ENCODE results near the gene PGM5. TPM values are rescaled to one million over a fixed set of nuclear protein-coding genes. Genes with fewer than 3 reads are reported as not detected.

The PGM5 gene
- total RNA-seq, 1 donor from 2014 or later, result not detected

- Mint-ChIP-seq H3K9me3 (no peaks in the 10 kb centered on the region), H3K4me3 (no peak overlapping the region), H3K4me1 (ENCODE audit: low read depth) (no peaks in the 10 kb centered on the region), H3K36me3 (ENCODE audit: low read depth) (no peaks in the 10 kb centered on the region), H3K27ac (no peak overlapping the region), H3K27me3 (ENCODE audit: insufficient read depth) (peaks cover 25% of the 10 kb centered on the region)
- intact Hi-C loops (cut with micrococcal nuclease), result no loop called here
- DNase-seq (ENCODE audit: low spot score), result no peak
Measured at GRCh38 chr9:68496356-68496755, 139.9 kb downstream of the PGM5 start.

GRCh38 chr9:68497629-68498028 lies 141.2 kb downstream of the PGM5 start:
- H3K27me3 Mint-ChIP-seq (ENCODE audit: insufficient read depth), result peaks cover 16% of the 10 kb centered on the region
- DNase-seq (ENCODE audit: low spot score), result no peak
- H3K4me3 Mint-ChIP-seq, result no peak overlapping the region
- no peaks in the 10 kb centered on the region for H3K36me3 Mint-ChIP-seq (ENCODE audit: low read depth)
- no peaks in the 10 kb centered on the region for H3K9me3 Mint-ChIP-seq
- no peaks in the 10 kb centered on the region for H3K4me1 Mint-ChIP-seq (ENCODE audit: low read depth)
- intact Hi-C loops (cut with micrococcal nuclease), result no loop called here
- H3K27ac Mint-ChIP-seq, result no peak overlapping the region

GRCh38 chr9:68498816-68499215 lies 142.4 kb downstream of the PGM5 start:
- no peaks in the 10 kb centered on the region for H3K9me3 Mint-ChIP-seq
- intact Hi-C loops (cut with micrococcal nuclease), result no loop called here
- peaks cover 11% of the 10 kb centered on the region for H3K27me3 Mint-ChIP-seq (ENCODE audit: insufficient read depth)
- no peak overlapping the region for H3K4me3 Mint-ChIP-seq
- no peaks in the 10 kb centered on the region for H3K4me1 Mint-ChIP-seq (ENCODE audit: low read depth)
- no peak overlapping the region for H3K27ac Mint-ChIP-seq
- no peak for DNase-seq (ENCODE audit: low spot score)
- no peaks in the 10 kb centered on the region for H3K36me3 Mint-ChIP-seq (ENCODE audit: low read depth)

- no peak overlapping the region for H3K4me3 Mint-ChIP-seq
- peaks cover 12% of the 10 kb centered on the region for H3K27me3 Mint-ChIP-seq (ENCODE audit: insufficient read depth)
- no peak for DNase-seq (ENCODE audit: low spot score)
- H3K9me3 Mint-ChIP-seq, result no peaks in the 10 kb centered on the region
- H3K4me1 Mint-ChIP-seq (ENCODE audit: low read depth), result no peaks in the 10 kb centered on the region
- intact Hi-C loops (cut with micrococcal nuclease), result no loop called here
- H3K27ac Mint-ChIP-seq, result no peak overlapping the region
- H3K36me3 Mint-ChIP-seq (ENCODE audit: low read depth), result no peaks in the 10 kb centered on the region
Measured at GRCh38 chr9:68500457-68501381, 144.3 kb downstream of the PGM5 start.

GRCh38 chr9:68502279-68502678 lies 145.9 kb downstream of the PGM5 start:
- H3K36me3 Mint-ChIP-seq (ENCODE audit: low read depth), result no peaks in the 10 kb centered on the region
- no peak for DNase-seq (ENCODE audit: low spot score)
- H3K4me3 Mint-ChIP-seq, result no peak overlapping the region
- H3K4me1 Mint-ChIP-seq (ENCODE audit: low read depth), result no peaks in the 10 kb centered on the region
- no peak overlapping the region for H3K27ac Mint-ChIP-seq
- intact Hi-C loops (cut with micrococcal nuclease), result no loop called here
- peaks cover 8% of the 10 kb centered on the region for H3K27me3 Mint-ChIP-seq (ENCODE audit: insufficient read depth)
- no peaks in the 10 kb centered on the region for H3K9me3 Mint-ChIP-seq

- no peak for DNase-seq (ENCODE audit: low spot score)
- intact Hi-C loops (cut with micrococcal nuclease), result no loop called here
- H3K36me3 Mint-ChIP-seq (ENCODE audit: low read depth), result no peaks in the 10 kb centered on the region
- H3K4me1 Mint-ChIP-seq (ENCODE audit: low read depth), result no peaks in the 10 kb centered on the region
- no peaks in the 10 kb centered on the region for H3K9me3 Mint-ChIP-seq
- no peak overlapping the region for H3K27ac Mint-ChIP-seq
- H3K4me3 Mint-ChIP-seq, result no peak overlapping the region
- H3K27me3 Mint-ChIP-seq (ENCODE audit: insufficient read depth), result peaks cover 3% of the 10 kb centered on the region
Measured at GRCh38 chr9:68505681-68506409, 149.4 kb downstream of the PGM5 start.

- H3K4me3 Mint-ChIP-seq, result no peak overlapping the region
- DNase-seq (ENCODE audit: low spot score), result no peak
- intact Hi-C loops (cut with micrococcal nuclease), result no loop called here
- H3K27ac Mint-ChIP-seq, result no peak overlapping the region
- no peaks in the 10 kb centered on the region for H3K36me3 Mint-ChIP-seq (ENCODE audit: low read depth)
- H3K4me1 Mint-ChIP-seq (ENCODE audit: low read depth), result no peaks in the 10 kb centered on the region
- peaks cover 3% of the 10 kb centered on the region for H3K27me3 Mint-ChIP-seq (ENCODE audit: insufficient read depth)
- no peaks in the 10 kb centered on the region for H3K9me3 Mint-ChIP-seq
Measured at GRCh38 chr9:68506551-68506950, 150.1 kb downstream of the PGM5 start.

- intact Hi-C loops (cut with micrococcal nuclease), result no loop called here
- H3K27me3 Mint-ChIP-seq (ENCODE audit: insufficient read depth), result peaks cover 3% of the 10 kb centered on the region
- H3K9me3 Mint-ChIP-seq, result no peaks in the 10 kb centered on the region
- no peak overlapping the region for H3K4me3 Mint-ChIP-seq
- H3K36me3 Mint-ChIP-seq (ENCODE audit: low read depth), result no peaks in the 10 kb centered on the region
- H3K27ac Mint-ChIP-seq, result no peak overlapping the region
- no peak for DNase-seq (ENCODE audit: low spot score)
- H3K4me1 Mint-ChIP-seq (ENCODE audit: low read depth), result no peaks in the 10 kb centered on the region
Measured at GRCh38 chr9:68507130-68507805, 150.9 kb downstream of the PGM5 start.

GRCh38 chr9:68507806-68508145 lies 151.4 kb downstream of the PGM5 start:
- Mint-ChIP-seq H3K36me3 (ENCODE audit: low read depth) (no peaks in the 10 kb centered on the region), H3K27ac (no peak overlapping the region)

GRCh38 chr9:68508547-68508946 lies 152.1 kb downstream of the PGM5 start:
- intact Hi-C loops (cut with micrococcal nuclease), result no loop called here
- peaks cover 3% of the 10 kb centered on the region for H3K27me3 Mint-ChIP-seq (ENCODE audit: insufficient read depth)
- H3K4me1 Mint-ChIP-seq (ENCODE audit: low read depth), result no peaks in the 10 kb centered on the region
- no peak for DNase-seq (ENCODE audit: low spot score)
- H3K36me3 Mint-ChIP-seq (ENCODE audit: low read depth), result no peaks in the 10 kb centered on the region
- H3K4me3 Mint-ChIP-seq, result no peak overlapping the region
- H3K9me3 Mint-ChIP-seq, result no peaks in the 10 kb centered on the region
- H3K27ac Mint-ChIP-seq, result no peak overlapping the region

More at GRCh38 chr9:68507806-68508145, 151.4 kb downstream of the PGM5 start:
- no peaks in the 10 kb centered on the region for H3K9me3 Mint-ChIP-seq
- H3K27me3 Mint-ChIP-seq (ENCODE audit: insufficient read depth), result peaks cover 3% of the 10 kb centered on the region
- H3K4me1 Mint-ChIP-seq (ENCODE audit: low read depth), result no peaks in the 10 kb centered on the region
- no peak overlapping the region for H3K4me3 Mint-ChIP-seq
- intact Hi-C loops (cut with micrococcal nuclease), result no loop called here
- no peak for DNase-seq (ENCODE audit: low spot score)

- Mint-ChIP-seq H3K4me3 (no peak overlapping the region), H3K27ac (no peak overlapping the region), H3K36me3 (ENCODE audit: low read depth) (no peaks in the 10 kb centered on the region), H3K9me3 (no peaks in the 10 kb centered on the region), H3K27me3 (ENCODE audit: insufficient read depth) (no peaks in the 10 kb centered on the region), H3K4me1 (ENCODE audit: low read depth) (no peaks in the 10 kb centered on the region)
- no peak for DNase-seq (ENCODE audit: low spot score)
- intact Hi-C loops (cut with micrococcal nuclease), result no loop called here
Measured at GRCh38 chr9:68509689-68510088, 153.3 kb downstream of the PGM5 start.

GRCh38 chr9:68513385-68513784 lies 157.0 kb downstream of the PGM5 start:
- no peaks in the 10 kb centered on the region for H3K4me1 Mint-ChIP-seq (ENCODE audit: low read depth)
- H3K36me3 Mint-ChIP-seq (ENCODE audit: low read depth), result no peaks in the 10 kb centered on the region
- intact Hi-C loops (cut with micrococcal nuclease), result no loop called here
- peaks cover 11% of the 10 kb centered on the region for H3K9me3 Mint-ChIP-seq
- no peak overlapping the region for H3K4me3 Mint-ChIP-seq
- no peaks in the 10 kb centered on the region for H3K27me3 Mint-ChIP-seq (ENCODE audit: insufficient read depth)
- no peak for DNase-seq (ENCODE audit: low spot score)
- H3K27ac Mint-ChIP-seq, result no peak overlapping the region

- Mint-ChIP-seq H3K27me3 (ENCODE audit: insufficient read depth) (no peaks in the 10 kb centered on the region), H3K36me3 (ENCODE audit: low read depth) (no peaks in the 10 kb centered on the region), H3K9me3 (peaks cover 14% of the 10 kb centered on the region), H3K4me1 (ENCODE audit: low read depth) (no peaks in the 10 kb centered on the region), H3K4me3 (no peak overlapping the region), H3K27ac (no peak overlapping the region)
- DNase-seq (ENCODE audit: low spot score), result no peak
- intact Hi-C loops (cut with micrococcal nuclease), result no loop called here
Measured at GRCh38 chr9:68513981-68514380, 157.6 kb downstream of the PGM5 start.
